ENCODE data around the gene FASLG. TPM values are rescaled to one million over a fixed set of nuclear protein-coding genes. Genes with fewer than 3 reads are reported as not detected.
"Not testable (repeated sequence)": the region's sequence is repeated elsewhere in the genome, so short reads cannot be mapped to it uniquely, and the experiment has no call there.

Gene FASLG
- total RNA-seq, 1 experiment from 2014 or later, result not detected

DNA sequence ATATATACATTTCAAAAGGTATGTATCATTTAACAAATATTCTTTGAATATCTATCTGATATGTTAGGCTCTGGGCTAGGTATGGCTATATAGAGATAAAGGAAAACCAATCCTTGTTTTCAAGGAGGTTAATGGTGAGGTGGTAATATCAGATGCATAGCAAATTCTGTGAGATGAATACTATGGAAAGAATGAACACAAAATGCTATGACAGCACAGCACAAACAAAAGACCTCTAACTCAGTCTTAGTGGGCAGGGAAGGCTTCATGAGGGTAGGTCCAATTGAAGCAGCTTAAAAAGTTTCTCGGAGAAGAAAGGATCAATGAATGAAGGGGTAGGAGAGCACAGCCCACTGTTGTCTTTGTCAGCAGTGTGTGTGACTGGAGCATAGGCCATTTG lies 27.2 kb downstream of the FASLG start:
- no peak for TF ChIP-seq REST (IDR thresholded peaks at IDR 0.05; ENCODE audit: insufficient read depth in 1 of 2, low read depth in 2 of 2, low read length in 1 of 2)
- TF ChIP-seq, protein P1, sequence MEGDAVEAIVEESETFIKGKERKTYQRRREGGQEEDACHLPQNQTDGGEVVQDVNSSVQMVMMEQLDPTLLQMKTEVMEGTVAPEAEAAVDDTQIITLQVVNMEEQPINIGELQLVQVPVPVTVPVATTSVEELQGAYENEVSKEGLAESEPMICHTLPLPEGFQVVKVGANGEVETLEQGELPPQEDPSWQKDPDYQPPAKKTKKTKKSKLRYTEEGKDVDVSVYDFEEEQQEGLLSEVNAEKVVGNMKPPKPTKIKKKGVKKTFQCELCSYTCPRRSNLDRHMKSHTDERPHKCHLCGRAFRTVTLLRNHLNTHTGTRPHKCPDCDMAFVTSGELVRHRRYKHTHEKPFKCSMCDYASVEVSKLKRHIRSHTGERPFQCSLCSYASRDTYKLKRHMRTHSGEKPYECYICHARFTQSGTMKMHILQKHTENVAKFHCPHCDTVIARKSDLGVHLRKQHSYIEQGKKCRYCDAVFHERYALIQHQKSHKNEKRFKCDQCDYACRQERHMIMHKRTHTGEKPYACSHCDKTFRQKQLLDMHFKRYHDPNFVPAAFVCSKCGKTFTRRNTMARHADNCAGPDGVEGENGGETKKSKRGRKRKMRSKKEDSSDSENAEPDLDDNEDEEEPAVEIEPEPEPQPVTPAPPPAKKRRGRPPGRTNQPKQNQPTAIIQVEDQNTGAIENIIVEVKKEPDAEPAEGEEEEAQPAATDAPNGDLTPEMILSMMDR (IDR thresholded peaks at IDR 0.05), result no peak
- no peak for TF ChIP-seq SIN3A (IDR thresholded peaks at IDR 0.05; ENCODE audit: borderline replicate concordance, insufficient read depth, low read depth, low read length)
- no peak for TF ChIP-seq TCF7L2 (IDR thresholded peaks at IDR 0.05; ENCODE audit: low read depth, low read length)
- TF ChIP-seq POLR2AphosphoS5 (IDR thresholded peaks at IDR 0.05; ENCODE audit: low read depth, low read length), result no peak
- ChIA-PET POLR2A (no interaction called here), CTCF (no interaction called here)
- no peaks in the 10 kb centered on the region for H3K36me3 ChIP-seq (ENCODE audit: control insufficient read depth, insufficient read depth, low read length)
- DNase-seq (ENCODE audit: low read depth, low spot score) (no peak), ATAC-seq (no peak)
- H3K4me1 ChIP-seq (ENCODE audit: control insufficient read depth, insufficient read depth, low read length), result no peaks in the 10 kb centered on the region
- H3K4me3 ChIP-seq (ENCODE audit: low read depth in 2 of 2, low read length in 2 of 2), result no peak overlapping the region
- BruUV-seq (replicated peaks), result no TSS peak
- intact Hi-C loops (cut with micrococcal nuclease; ENCODE audit: unreplicated experiment), result no loop called here
- H3K27me3 ChIP-seq (ENCODE audit: control insufficient read depth, insufficient read depth, low read length), result no peaks in the 10 kb centered on the region
- in situ Hi-C loops (cut with HindIII; ENCODE audit: low pct_unique_long_range_greater_than_20kb, low sequenced_read_pairs), result no loop called here
- H3K27ac ChIP-seq (ENCODE audit: low read length), result no peak overlapping the region
- no peaks in the 10 kb centered on the region for H3K9me3 ChIP-seq (ENCODE audit: control insufficient read depth, insufficient read depth, low read depth, low read length)

DNA sequence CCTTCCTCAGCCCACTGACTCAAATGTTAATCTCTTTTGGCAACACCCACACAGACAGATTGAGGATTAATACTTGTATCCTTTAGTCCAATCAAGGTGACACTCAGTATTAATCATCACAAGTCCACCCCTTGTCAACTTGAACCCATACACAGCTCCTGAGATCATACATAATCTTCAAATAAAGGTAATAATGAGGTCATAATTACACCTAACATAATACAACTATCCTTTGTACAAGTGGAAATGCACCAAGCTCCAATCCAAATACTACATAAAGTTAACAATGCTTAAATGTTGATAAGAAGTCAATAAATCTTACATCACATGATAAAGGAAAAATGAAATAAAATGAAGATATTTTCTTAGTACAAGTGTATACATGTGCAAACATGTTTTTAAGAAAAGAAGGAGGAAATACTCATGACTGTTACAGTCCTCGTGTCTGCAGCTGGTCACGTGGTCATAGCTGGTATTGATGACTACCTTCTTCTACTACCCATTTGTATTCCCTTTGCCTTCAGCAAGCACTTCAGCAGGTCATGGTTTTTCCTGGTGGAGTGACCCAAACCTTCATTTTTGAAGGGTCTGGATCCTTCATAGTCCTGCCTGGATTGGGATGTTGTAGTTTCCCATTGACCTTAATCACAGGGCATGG lies 29.7 kb downstream of the FASLG start:
- DNase-seq (ENCODE audit: low read depth, low spot score); H3K4me3 ChIP-seq (ENCODE audit: low read depth in 2 of 2, low read length in 2 of 2); H3K27me3 ChIP-seq (ENCODE audit: control insufficient read depth, insufficient read depth, low read length); POLR2A ChIA-PET; H3K9me3 ChIP-seq (ENCODE audit: control insufficient read depth, insufficient read depth, low read depth, low read length); ATAC-seq; CTCF ChIA-PET; BruUV-seq (replicated peaks); H3K4me1 ChIP-seq (ENCODE audit: control insufficient read depth, insufficient read depth, low read length); H3K27ac ChIP-seq (ENCODE audit: low read length); in situ Hi-C loops (cut with HindIII; ENCODE audit: low pct_unique_long_range_greater_than_20kb, low sequenced_read_pairs); H3K36me3 ChIP-seq (ENCODE audit: control insufficient read depth, insufficient read depth, low read length); intact Hi-C loops (cut with micrococcal nuclease; ENCODE audit: unreplicated experiment): not testable (repeated sequence)

DNA sequence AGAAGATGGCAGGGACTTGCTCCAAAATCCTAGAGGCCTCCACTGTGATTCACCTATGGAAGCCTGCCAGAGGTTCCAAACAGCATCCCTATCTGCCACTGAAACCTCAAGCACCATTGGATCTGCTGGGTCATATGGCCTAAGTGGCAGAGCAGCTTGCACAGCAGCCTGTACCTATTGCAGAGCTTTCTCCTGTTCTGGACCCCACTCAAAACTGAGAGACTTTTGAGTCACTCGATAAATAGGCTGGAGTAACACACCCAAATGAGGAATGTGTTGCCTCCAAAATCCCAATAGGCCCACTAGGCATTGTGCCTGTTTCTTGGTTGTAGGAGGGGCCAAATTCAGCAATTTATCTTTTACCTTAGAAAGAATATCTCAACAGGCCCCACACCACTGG lies 32.0 kb downstream of the FASLG start:
- H3K27me3 ChIP-seq (ENCODE audit: control insufficient read depth, insufficient read depth, low read length); H3K27ac ChIP-seq (ENCODE audit: low read length); CTCF ChIA-PET; ATAC-seq; H3K9me3 ChIP-seq (ENCODE audit: control insufficient read depth, insufficient read depth, low read depth, low read length); H3K36me3 ChIP-seq (ENCODE audit: control insufficient read depth, insufficient read depth, low read length); DNase-seq (ENCODE audit: low read depth, low spot score); intact Hi-C loops (cut with micrococcal nuclease; ENCODE audit: unreplicated experiment); in situ Hi-C loops (cut with HindIII; ENCODE audit: low pct_unique_long_range_greater_than_20kb, low sequenced_read_pairs); H3K4me3 ChIP-seq (ENCODE audit: low read depth in 2 of 2, low read length in 2 of 2); POLR2A ChIA-PET; BruUV-seq (replicated peaks); H3K4me1 ChIP-seq (ENCODE audit: control insufficient read depth, insufficient read depth, low read length): not testable (repeated sequence)
